ENCODE measurements around the gene BCAT1.
"Not testable (repeated sequence)": the region's sequence is repeated elsewhere in the genome, so short reads cannot be mapped to it uniquely, and the experiment has no call there.

The BCAT1 gene

DNA sequence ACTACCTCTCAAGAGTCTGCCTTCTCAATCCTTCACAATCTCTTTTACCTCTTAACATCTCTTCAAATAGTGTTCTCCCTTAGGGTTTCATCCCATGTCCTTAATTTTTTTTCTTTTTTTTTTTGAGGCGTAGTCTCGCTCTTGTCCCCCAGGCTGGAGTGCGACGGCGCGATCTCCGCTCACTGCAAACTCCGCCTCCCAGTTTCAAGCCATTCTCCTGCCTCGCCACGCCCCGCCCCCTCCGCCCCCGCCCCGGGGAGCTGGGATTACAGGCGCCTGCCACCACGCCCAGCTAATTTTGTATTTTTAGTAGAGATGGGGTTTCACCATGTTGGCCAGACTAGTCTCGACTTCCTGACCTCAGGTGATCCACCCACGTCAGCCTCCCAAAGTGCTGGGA, 7.0 kb upstream of the BCAT1 start:
- no peak for DNase-seq

DNA sequence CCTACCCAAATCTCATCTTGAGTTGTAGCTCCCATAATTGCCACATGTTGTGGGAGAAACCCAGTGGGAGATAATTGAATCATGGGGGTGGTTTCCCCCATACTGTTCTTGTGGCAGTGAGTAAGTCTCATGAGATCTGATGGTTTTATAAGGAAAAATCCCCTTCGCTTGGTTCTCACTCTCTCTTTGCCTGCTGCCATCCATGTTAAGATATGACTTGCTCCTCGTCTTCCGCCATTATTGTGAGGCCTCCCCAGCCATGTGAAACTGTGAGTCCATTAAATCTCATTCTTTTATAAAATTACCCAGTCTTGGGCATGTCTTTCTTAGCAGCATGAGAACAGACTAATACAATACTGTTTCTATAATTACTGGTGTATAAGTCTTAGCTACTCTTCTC, 6.5 kb upstream of the BCAT1 start:
- DNase-seq, result no peak

DNA sequence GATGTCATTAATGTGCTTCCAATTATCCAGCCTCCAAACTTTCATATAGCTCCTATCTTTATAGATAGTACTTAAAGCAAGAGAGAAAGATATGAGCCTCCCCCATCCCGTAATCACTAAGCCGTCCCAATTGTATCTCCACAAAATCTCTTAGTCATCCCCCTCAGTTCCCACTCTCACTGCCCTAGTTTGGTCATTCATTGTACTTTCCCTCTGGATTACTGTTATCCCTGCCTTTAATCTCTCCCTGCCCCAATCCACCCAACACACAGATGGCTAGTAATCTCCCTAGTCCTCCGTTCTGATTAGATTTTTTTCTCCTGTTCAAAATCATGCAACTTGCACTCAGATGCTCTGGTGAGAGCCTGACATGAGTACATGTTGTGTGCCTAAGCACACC, 5.4 kb upstream of the BCAT1 start:
- DNase-seq, result no peak

GRCh38 chr12:24952389-24952788, 3.5 kb upstream of the BCAT1 start:
- DNase-seq, result no peak

- no peak for DNase-seq
Measured at GRCh38 chr12:24950231-24950834, 1.4 kb upstream of the BCAT1 start.

DNA sequence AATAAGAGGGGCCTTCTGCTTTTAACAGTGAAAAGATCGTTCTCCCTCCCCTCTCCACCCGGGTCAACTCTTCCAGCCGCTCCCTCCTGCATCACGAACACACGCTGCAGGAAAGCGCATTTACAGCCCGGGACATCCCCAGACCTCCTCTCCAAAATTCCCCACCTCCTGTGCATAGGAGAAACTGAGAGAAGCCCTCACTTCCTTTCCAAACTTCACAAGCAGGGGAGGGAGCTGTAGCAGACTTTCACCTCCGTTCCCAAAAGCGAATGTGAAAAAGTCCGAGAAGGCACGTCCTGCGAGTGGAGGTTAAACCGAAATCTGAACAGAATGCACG, 513 bp downstream of the BCAT1 start:
- no peak for DNase-seq

DNA sequence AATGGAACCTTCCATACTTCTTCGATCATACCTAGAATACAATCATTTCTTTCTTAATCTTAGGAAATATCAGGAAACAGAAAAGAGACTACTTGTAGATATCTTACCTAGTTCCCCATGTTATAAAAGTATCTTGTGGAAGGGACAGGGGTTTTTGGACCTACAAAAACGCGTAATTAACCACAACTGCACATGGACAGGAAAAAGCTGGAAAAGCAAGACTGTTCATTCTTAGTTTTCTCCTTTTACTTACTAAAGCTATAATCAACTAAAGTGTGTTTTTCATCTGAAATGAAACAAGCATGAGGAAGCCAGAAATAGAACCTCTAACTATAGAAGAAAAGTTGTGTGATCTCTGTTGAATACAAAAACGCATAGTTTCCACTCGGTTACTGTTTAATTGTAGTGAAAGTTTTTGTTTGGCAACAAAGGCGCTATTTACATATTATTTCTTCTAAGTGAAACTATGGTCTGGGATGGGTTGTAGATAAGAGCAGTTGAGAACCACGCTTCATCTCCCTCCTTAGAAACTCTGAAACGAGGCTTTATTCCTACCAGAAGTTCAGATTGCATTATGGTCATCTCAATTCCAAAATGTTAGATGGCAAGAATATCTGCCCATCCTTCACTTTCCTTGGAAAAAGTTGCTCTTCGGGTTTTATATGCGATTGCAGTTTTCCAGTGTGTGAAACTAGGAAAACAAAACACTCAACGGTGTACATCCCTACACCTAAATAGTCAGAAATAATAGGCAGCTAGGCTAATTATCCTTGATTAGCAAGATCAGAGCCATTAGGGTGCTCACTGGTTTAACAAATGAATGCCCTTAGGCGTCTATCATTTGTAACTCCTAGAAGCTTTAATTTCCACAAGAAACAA, 1.1 kb downstream of the BCAT1 start:
- no peak for DNase-seq

- no peak for DNase-seq
Measured at GRCh38 chr12:24945845-24946244, 3.1 kb downstream of the BCAT1 start.

GRCh38 chr12:24945039-24945438, 3.9 kb downstream of the BCAT1 start:
- no peak for DNase-seq

- no peak for DNase-seq
Measured at GRCh38 chr12:24944601-24944975, 4.3 kb downstream of the BCAT1 start.

GRCh38 chr12:24943947-24944600, 4.8 kb downstream of the BCAT1 start:
- no peak for DNase-seq

DNA sequence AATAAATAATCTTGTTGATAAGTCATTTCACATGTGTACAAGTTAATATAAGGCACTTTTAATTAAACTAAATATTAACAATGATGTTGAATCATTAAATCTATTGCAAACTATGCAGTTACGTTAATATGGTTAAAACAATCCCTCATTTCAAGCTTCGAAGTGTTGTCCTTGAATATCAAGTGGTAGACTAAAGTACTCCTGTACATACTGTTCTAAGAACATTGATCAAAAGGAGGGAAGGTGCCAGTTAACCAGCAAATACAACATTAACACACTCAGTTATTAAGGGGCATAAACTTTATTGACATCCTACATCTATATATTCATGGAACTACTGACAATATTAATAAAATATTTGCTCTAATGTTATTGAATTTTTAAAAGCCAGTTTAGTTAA, 8.7 kb downstream of the BCAT1 start:
- DNase-seq, result no peak

GRCh38 chr12:24939551-24939950, 9.3 kb downstream of the BCAT1 start:
- DNase-seq, result not testable (repeated sequence)

- DNase-seq, result no peak
Measured at GRCh38 chr12:24938341-24938740, 10.6 kb downstream of the BCAT1 start.

GRCh38 chr12:24937553-24938244, 11.2 kb downstream of the BCAT1 start:
- DNase-seq, result no peak

DNA sequence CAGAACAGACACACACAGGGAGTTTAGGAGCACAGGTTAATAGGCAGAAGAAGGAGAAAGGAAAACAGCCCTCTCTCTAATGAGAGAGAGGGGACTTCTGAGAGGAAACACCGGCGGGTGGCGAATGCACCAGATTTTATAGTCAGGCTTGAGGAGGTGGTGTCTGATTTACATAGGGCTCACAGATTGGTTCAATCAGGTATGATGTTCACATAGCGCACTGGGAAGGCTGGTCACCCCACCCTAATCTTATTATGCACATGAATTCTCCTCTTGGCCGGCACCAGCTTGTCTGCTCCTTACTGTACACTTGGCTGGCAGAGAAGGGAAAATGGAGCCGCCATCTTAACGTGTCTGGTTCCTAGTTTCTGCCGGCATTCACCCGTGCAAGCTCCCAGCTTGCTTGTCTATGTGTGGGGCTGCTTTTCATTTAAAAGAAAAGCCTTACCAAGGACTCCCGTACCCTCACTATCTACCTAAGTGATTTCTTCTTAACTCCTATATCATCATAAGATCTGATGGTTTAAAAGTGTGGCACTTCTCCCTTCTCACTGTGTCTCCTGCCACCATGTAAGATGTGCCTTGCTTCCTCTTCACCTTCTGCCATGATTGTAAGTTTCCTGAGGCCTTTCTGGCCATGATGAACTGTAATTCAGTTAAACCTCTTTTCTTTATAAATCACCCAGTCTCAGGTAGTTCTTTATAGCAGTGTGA, 15.1 kb downstream of the BCAT1 start:
- no peak for DNase-seq

GRCh38 chr12:24931666-24932405, 17.1 kb downstream of the BCAT1 start:
- DNase-seq, result no peak

DNA sequence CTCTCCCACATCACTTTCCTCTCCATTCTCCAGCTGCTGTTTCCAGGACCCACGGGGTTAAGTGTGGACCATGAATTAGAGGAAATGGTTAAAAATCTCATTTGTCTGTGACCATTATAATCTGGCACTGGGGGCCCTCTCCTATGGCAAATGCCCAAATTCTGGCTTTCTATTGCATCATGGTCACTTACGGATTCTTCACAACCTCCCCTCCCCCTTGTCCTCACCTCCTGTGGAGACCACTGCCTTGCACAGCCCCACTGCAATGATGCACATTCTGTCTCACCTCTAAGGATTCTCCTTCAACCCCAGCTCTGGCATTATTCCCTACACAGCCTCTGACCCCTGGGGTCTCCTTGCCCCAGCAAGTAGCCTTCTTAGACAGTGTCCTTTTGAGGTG, 18.9 kb downstream of the BCAT1 start:
- no peak for DNase-seq

DNA sequence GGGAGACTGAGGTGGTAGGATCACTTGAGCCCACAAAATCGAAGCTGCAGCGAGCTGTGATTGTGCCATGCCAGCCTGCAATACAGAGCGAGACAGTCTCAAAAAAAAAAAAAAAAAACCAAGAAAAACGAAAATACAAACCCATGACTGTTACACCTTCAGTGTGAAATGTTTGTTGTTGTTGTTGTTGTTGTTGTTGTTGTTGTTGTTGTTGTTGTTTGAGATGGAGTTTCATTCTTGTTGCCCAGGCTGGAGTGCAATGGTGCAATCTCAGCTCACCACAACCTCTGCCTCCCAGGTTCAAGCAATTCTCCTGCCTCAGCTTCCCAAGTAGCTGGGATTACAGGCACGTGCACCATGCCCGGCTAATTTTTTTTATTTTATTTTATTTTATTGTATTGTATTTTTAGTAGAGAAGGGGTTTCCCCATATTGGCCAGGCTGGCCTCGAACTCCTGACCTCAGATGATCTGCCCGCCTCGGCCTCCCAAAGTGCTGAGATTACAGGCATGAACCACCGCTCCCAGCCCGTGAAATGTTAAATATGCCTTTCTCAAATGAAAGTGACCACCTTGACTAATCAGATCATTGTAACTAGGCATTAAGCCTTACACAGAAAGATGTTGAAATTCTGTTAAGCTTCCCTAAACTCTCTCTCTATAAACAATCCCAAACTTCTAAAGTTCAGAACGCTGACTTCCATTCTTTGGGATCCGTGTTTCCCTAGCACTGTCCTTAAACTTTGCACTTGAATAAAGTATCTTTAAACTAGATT, 20.2 kb downstream of the BCAT1 start:
- not testable (repeated sequence) for DNase-seq

- DNase-seq, result no peak
Measured at GRCh38 chr12:24928131-24928530, 20.8 kb downstream of the BCAT1 start.

DNA sequence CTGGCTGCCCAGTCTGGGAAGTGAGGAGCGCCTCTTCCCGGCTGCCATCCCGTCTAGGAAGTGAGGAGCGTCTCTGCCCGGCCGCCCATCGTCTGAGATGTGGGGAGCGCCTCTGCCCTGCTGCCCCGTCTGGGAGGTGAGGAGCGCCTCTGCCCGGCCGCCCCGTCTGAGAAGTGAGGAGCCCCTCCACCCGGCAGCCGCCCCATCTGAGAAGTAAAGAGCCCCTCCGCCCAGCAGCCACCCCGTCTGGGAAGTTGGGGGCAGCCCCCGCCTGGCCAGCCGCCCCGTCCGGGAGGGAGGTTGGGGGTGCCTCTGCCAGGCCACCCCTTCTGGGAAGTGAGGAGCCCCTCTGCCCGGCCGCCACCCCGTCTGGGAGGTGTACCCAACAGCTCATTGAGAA, 22.8 kb downstream of the BCAT1 start:
- DNase-seq, result not testable (repeated sequence)

Measured in NCI-H774 (cell line).